Measurements from ENCODE around the gene AGBL2. TPM values are rescaled to one million over a fixed set of nuclear protein-coding genes. Genes with fewer than 3 reads are reported as not detected.
A peak's percentile ranks its signal among the peaks of the same experiment; 100 is the strongest.
"Not testable (repeated sequence)": the region's sequence is repeated elsewhere in the genome, so short reads cannot be mapped to it uniquely, and the experiment has no call there.

Gene AGBL2
- total RNA-seq, result 1 to 10 TPM in 2 of 4 donors, not detected in 2; 1.7 to 1.9 TPM

DNA sequence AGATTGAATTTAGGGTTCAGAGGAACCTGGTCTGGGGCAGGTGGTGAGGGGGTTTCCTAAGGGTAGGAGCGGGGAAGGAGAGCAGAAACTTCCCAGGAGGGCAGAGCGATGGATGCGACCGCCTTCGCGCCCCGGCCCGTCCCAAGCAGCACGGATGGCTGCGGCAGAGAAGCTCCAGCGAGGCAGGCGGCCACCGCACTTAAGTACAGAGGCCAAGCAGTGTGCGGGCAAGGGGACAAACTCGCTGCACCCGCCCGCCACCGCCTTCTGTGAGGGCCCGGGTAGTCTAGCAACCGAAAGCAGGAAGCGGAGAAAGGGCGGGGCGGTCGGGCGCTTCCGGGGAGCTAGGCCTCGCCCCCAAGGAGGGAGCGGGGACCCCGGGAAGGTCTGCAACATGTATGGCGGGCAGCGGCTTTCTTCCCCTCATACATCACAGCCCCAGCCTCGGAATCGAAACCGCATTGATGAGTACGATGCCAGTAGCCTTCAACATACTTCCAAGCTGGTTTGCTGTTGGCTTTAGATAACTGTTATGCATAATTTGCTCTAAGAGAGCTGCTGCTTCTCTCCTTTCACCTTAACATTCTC lies at the start of gene AGBL2:
Gene AGBL2, minus strand, starts transcription at position 288 of the 588 bp plus-strand sequence. CDS start 719 bp downstream, outside the sequence.
- no peak for TF ChIP-seq CTCF (IDR thresholded peaks at IDR 0.05)
- peak; percentile 44 for DNase-seq (ENCODE audit: low spot score)
- peak; percentile 86 for ATAC-seq (ENCODE audit: low FRiP score)

DNA sequence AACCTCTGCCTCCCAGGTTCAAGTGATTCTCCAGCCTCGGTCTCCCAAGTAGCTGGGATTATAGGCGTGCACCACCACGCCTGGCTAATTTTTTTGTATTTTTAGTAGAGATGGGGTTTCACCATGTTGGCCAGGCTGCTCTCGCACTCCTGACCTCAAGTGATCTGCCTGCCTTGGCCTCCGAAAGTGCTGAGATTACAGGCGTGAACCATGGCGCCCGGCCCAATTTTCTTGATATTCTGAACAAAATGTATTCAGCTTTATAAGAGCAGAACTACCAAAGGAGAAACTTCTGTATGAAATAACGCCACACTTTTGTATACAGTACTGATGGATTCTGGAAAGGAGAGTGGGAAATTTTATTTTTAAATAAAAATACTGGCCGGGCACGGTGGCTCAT lies 44.1 kb upstream of the AGBL2 start:
- ATAC-seq (ENCODE audit: low FRiP score); DNase-seq (ENCODE audit: low spot score): not testable (repeated sequence)

GRCh38 chr11:47756208-47756607 lies 41.0 kb upstream of the AGBL2 start:
- DNase-seq (ENCODE audit: low spot score), result no peak
- no peak for TF ChIP-seq CTCF (IDR thresholded peaks at IDR 0.05)
- no peak for ATAC-seq (ENCODE audit: low FRiP score)

DNA sequence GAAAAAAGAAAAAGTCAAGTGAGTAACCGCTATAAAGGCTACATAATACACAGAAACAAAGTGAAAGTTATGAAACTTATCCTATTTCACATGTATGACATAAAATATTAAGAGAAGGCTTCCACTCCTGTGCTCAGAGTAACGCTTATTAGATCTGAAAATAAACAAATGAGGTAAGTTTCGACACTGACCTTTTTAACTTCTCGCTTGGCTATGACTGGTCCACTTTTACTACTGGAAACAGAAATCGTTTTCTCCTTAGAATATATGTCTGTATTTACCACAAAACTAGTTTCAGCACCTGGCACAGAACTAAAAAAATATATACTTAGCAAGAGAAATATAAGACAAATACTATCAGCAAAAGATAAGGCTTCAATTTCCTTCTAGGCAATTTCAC lies 35.6 kb upstream of the AGBL2 start:
- no peak for DNase-seq (ENCODE audit: low spot score)
- ATAC-seq (ENCODE audit: low FRiP score), result no peak
- TF ChIP-seq CTCF (IDR thresholded peaks at IDR 0.05), result no peak

DNA sequence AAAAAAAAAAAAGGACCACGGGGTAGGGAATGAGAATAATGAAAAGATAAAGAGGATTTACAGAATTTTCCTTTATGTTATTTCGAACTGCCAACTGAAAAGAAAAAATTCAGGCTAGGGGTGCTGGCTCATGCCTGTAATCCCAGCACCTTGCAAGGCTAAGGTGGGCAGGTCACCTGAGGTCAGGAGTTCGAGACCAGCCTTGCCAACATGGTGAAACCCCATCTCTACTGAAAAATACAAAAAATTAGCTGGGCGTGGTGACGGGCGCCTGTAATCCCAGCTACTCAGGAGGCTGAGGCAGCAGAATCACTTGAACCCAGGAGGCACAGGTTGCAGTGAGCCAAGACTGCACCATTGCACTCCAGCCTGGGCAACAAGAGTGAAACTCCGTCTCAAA lies 27.3 kb upstream of the AGBL2 start:
- ATAC-seq (ENCODE audit: low FRiP score); DNase-seq (ENCODE audit: low spot score): not testable (repeated sequence)

DNA sequence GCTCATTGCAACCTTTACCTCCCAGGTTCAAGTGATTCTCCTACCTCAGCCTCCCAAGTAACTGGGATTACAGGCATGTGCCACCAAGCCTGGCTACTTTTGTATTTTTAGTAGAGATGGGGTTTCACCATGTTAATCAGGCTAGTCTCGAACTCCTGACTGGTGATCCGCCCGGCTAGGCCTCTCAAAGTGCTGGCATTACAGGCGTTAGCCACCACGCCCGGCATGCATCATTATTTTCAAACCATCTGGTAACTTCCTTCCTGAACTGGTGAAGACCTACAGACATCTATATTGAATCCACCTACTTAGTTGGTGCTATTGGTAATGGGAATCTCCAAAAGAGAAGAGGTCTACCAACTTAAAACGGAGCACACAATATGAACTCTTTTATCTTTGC lies 22.6 kb upstream of the AGBL2 start:
- ATAC-seq (ENCODE audit: low FRiP score); DNase-seq (ENCODE audit: low spot score): not testable (repeated sequence)

- ATAC-seq (ENCODE audit: low FRiP score) (no peak), DNase-seq (ENCODE audit: low spot score) (no peak)
- no peak for TF ChIP-seq CTCF (IDR thresholded peaks at IDR 0.05)
These were observed 17.1 kb upstream of the AGBL2 start for GRCh38 chr11:47732271-47732670.

DNA sequence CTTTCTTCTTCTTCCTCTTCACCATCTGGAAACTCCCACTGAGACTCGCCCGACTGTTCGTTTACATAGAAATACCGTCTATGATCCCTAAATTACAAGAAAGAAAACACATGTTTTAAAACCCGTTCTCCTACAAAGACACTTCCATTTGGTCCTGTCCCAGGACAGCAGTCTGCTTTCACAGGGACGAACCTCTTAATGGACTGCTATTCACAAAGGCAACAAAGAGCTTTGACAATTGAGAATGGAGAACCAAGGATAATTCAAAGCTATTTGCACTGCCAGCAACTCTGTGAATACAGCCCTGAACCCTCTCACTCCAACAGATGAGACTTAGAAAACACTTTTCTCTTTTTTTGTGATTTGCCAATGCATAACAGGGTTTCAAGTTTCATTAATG lies 16.3 kb upstream of the AGBL2 start:
- no peak for TF ChIP-seq CTCF (IDR thresholded peaks at IDR 0.05)
- ATAC-seq (ENCODE audit: low FRiP score), result no peak
- no peak for DNase-seq (ENCODE audit: low spot score)

Data from omental fat pad (tissue), 4 donors.